Central memory CD4-positive, alpha-beta T cell (primary cell): ENCODE measurements around the gene GRAMD2A.
"Not testable (repeated sequence)": the region's sequence is repeated elsewhere in the genome, so short reads cannot be mapped to it uniquely, and the experiment has no call there.

Source experiments
- DNase-seq: peaks from one replicate; pipeline ENCODE4 v3.0.0; 2022

The GRAMD2A gene

DNA sequence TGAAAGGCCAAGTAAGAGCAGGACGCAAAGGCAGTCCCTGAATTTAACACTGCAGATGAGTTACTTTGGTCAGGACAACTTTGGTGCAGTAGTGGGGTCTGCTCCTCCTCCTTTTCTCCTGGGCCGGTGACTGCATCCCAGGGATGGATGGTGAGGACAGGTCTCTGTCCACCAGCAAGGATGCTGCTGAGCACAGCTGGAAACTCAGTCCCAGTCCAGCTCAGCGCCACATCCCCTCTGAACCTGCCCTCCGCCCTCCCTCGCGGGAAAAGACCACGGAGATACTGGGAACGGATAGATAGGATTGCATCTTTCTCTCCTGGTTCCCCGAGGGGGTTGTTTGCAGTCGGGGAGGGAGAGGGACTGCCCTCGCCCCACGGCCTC lies 13.8 kb downstream of the GRAMD2A start:
- DNase-seq: no peak

DNA sequence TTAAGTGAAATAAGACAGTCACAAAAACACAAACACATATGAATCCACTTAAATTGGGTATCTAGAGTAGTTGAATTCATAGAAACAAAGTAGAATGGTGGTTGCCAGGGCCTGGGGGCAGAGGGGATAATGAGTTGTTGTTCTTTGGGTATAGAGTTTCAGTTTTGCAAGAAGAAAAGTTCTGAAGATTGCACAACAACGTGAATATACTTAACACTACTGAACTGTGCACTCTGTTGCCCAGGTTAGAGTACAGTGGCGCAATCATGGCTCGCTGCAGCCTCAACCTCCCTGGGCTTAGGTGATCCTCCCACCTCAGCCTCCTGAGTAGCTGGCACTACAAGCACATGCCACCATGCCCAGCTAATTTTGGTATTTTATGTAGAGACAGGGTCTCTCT lies 14.9 kb downstream of the GRAMD2A start:
- no peak for DNase-seq

DNA sequence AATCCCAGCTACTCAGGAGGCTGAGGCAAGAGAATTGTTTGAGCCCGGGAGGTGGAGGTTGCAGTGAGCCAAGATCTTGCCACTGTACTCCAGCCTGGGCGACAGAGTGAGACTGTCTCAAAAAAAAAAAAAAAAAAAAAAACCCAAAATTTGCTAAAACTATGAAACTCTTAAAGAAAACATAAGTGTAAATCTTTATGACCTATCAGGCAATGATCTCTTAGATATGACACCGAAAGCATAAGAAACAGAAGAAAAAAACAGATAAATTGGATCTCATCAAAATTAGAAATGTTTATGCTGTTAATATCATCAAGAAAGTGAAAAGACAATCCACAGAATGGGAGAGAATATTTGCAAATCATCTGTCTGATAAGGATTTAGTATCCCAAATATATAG lies 15.3 kb downstream of the GRAMD2A start:
- no peak for DNase-seq

DNA sequence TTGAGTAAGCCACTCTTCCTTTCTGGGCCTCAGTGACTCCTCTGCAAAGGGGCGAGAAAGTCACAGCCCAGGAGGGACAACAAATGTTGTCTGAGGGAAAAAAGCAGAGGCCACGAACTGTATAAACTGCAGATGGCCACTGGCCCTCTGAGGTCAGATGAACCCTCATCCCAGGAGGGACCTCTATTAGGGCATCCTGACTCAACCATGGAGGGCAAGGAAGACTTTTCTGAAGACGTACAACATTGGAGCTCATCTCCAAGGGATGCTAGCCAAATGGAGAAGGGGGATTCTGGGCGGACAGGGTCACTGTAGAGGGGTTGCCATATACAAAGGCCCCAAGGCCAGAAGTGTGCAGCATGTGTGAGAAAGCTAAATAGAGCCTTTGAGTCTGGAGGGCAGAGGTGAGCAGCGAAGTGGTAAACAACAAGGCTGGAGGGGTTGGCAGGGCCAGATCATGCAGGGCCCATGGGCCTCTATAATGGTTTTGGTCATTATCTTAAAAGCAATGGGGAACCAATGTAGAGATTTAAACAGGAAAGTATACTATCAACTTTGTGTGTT lies 16.7 kb downstream of the GRAMD2A start:
- DNase-seq: no peak

DNA sequence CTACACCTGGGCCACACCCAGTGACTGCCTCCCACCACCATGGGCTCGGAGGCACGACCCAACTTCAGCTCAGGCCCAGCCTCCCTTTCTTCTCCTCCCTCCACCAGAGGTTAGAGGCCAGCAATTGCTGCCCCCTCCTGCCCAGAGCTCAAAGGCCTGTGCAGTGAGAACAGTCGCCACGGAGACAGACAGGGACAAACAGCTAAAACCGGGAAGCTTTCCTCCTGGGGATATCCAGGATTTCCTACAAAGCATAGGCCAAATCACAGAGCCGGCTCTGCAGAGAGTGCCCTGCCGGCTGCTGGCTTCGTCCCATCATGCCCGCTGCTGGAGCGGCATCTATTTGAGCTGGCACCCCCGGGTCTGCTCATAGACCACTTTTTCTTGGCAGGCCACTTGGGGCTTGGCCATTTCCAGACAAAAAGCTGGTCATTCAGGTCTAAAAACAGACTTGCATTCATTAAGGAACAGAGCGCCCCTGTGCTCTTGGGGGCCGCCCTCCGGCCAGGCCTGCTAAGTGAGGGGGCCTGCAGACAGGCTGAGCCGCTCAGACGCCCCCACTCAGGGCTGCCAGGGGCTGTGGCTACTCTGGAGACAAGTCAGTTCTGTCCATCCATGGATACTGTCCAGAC lies 17.5 kb downstream of the GRAMD2A start:
- DNase-seq: no peak

DNA sequence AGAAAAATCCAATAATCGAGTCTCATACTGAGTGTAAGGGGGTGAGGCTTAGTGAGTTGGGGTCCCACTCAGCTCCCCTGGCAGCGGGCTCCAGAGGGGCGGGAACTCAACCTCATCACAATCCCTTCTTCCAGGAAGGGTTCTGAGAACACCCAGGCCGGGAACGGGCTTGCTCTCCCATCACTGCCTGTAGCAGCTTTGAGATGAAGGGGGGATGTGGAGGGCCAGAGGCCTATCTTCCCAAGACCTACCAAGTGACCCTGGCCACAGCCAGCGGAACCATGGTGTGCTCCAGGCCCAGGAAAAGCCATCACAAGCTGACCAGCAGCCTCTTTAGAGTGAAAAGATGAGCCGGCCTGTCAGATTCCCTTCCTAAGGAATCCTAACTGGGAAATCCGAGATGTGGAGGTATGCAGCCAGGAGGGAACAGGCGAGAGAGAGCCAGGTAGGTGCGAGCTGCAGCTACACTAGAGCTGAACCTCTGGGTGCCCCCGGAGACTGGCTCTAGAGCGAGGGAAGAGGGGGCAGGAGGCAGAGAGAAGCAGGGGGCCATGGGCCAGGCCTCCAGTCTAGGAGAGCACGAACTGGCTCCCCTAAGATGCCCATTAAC lies 18.5 kb downstream of the GRAMD2A start:
- no peak for DNase-seq

DNA sequence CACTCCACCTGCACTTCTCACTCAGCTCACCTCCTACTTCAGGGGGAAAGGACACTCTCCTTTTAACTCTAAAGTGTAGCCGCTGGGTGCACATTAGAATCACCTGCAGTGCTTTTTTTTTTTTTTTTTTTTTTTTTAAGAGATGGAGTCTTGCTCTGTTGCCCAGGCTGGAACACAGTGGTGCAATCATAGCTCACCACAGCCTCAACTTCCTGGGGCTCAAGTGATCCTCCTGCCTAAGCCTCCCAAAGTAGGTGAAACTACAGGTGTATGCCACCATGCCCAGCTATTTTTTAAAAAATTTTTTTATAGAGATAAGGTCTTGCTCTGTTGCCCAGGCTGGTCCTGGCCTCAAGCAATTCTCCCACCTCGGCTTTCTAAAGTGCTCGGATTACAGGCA lies 20.8 kb downstream of the GRAMD2A start:
- no peak for DNase-seq

DNA sequence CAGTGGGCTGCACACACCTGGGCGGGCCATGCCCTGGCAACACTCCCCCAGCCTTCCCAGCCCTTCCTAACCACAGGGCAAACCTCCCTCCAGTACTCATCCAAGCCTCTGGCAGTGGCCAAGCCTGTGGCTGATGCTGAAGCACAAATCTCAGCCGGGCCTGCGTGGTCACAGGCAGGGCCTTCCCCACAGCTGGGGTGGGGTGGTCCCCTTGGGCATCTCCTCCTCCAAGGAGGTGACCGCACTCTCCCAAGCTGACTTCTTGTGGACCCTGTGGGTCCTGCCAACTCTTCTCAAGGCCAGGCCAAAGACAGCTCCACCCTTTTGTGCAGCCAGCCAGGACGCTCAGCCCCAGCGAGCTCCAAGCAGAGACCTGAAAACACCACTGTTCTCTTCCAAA lies 21.4 kb downstream of the GRAMD2A start:
- DNase-seq: no peak

DNA sequence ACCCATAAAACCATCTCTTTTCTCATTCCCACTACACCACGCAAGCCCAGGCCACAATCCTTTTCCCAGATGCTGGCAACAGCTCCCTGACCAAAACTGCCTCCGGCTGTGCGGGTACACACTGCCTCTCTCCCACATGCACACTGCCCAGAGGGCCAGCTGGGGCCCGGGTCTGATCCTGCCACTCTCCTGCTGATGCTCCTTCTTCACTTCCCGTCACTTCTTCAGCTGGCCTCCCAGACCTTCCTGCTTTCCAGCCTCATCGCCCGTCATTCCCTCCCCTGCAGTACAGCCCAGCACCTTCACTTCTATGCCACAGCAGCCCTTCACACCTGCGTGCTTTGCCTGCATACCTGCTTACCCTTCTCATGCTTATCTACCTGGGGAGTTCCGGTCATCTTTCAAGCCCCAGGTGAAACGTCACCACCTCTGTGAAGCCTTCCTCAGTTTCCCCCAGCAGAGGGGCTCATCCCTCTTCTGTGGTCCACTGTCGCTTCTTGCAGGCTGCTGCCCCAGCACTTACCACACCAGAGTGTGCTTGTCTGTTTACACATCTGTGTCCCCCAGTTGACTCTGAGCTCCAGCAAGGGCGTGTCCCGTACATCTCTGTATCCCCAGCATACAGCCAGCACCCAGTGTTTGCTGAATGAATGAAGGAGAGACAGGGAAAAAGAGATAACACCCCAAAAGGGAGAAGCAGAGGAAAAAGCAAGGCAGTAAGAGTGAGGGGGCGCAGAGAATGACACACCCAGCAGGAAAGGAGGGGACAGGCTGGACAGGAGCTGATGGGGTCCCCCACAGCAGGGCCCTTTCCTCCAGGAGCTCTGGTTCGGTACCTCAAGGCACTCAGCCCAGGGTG lies 22.2 kb downstream of the GRAMD2A start:
- DNase-seq: no peak

DNA sequence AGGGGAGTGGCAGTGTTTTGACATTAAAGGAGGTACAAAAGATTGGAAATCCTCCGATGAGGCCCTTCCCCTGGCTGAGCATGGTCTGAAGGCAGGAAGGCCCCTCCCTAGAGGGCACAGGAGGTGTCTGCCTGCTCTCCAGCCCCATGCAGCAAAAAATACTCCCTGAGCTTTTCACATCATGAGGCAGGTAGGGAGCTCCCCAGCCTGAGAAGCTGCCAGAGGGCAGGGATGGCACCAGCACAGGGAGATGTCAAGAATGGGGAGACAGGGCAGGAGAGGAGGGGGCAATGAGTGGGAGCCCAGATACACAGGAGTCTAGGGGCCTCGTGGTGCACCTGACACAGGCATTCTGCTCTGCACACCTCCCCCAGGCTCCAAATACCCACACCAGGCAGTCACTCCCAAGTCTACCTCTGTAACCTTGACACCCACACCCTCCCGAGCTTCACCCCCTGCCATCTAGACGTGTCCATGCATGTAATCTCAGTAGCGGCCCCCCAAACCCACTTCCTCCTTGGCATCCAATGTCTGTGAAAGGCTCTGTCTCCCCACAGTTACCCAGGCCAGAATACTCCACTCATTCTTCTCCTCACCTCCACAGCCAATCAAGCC lies 22.9 kb downstream of the GRAMD2A start:
- DNase-seq: no peak

DNA sequence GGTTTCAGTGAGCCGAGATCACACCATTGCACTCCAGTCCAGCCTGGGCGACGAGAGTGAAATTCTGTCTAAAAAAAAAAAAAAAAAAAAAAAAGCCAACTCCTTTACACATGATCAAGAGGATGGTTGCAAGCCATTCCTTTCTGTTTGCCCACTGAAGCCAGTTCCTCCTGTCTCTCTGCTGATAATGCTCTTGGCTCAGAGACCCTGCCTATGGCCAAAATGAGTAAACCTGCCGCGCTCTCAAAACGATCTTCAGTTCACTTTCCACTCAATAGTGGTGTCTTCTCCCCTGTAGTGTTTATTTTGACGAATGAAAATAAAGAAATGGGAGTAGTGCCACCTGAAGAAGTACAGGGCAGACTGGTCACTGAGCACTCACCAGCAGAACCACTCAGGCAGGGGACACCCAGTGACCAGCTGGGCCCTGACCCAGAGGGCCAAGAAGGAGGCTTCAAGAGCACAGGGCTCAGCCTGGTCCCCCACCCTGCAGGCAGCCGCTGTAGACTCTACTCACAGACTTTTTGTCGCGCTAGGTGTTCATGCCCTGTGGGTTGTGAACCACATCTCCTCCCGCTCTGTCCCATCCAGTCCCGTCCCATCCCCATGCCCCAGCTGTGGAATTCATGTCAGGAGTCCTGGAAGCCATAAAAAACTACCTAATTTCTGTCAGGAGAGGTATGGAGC lies 23.6 kb downstream of the GRAMD2A start:
- DNase-seq: no peak

DNA sequence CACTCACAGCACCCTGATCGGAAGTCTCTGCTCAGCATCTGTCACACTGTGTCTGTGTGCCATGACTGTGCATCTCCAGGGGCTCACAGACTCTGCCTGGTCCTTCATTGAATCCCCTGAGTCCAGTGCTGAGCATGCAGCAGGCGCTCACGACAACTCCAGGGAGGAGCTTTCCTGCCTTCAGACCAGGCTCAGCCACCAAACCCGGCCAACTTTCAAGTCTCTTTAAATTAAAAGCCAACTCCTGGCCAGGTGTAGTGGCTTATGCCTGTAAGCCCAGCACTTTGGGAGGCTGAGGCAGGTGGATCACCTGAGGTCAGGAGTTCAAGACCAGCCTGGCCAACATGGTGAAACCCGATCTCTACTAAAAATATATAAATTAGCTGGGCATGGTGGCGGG lies 24.2 kb downstream of the GRAMD2A start:
- DNase-seq: no peak

DNA sequence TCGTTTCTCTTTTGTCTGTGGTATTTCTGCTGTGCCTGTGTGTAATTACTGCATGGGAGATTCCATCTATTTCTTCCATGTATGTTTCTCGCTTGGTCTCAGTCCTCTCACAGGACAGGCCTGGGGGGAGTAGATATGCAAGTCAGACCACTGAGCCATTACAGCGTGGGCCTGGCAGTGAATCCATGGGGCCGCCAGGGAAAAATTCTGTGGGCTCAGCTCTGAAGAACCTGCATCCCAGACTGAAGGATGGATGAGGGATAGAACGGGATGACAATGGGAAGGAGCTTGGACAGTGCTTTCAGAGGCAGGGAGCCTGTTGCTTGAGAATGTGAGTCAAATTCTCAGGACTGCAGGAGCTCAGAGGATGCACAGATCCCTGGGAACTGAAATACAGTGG lies 24.8 kb downstream of the GRAMD2A start:
- DNase-seq: no peak

DNA sequence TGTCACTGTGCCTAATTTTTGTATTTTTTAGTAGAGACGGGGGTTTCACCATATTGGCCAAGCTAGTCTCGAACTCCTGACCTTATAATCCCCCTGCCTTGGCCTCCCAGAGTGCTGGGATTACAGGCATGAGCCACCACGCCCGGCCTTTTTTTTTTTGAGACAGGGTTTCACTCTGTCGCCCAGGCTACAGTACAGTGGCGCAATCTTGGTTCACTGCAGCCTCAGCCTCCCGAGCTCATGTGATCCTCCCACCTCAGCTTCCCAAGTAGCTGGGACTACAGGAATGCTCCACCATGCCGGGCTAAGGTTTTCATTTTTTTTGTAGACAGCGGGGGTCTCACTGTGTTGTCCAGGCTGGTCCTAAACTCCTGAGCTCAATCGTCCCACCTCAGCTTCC lies 25.6 kb downstream of the GRAMD2A start:
- not testable (repeated sequence) for DNase-seq

DNA sequence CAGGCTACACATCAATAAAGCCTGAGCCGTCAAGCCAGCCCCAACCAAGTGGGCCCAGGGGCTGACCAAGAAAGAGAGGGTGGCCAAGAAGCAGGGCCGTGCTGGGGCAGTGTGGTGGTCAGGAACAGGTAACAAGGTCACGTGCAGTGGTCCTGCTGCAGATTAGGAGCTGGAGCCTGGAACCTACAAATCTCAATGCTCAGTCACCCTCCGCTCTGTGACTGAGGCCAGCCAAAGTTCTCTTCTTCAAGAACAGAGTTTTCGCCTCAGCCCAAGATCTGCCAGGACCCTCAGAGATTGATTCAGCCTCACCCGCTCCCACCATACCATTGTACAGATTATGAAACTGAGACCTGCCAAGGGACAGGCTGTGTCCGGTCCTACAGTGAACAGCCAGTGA lies 26.9 kb downstream of the GRAMD2A start:
- no peak for DNase-seq

DNA sequence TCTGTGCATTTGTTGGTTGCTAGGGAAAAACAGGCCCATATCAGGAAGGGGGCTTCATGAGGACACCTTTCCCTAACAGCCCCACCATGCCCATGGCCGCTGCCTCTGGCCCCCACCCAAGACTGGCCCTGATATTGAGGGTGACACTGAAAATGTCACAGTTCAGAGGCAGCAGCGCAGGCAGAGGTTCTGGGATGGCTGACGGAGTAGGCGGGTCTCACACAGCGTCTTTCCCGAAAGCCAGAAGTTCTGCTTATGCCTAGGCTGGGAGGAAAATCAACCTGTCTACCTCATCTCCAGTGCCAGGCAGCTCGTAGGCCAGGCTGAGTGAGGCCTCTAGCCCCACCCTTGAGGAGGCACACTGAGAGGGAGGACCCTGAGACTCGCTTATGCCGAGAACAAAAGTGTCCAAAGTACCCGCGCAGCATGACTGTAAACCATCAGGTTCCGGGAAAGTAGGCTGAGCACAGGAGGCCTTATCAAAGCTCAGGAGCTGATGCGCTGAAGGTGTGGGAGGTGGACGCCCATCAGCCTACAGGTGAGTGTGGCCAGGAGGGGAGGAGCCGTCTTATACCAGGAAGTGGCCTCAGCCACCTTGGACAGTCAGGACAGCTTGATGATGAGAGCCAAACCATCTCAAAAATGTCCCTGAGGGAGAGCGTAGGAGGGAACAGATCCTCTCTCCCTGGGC lies 27.5 kb downstream of the GRAMD2A start:
- DNase-seq: no peak

DNA sequence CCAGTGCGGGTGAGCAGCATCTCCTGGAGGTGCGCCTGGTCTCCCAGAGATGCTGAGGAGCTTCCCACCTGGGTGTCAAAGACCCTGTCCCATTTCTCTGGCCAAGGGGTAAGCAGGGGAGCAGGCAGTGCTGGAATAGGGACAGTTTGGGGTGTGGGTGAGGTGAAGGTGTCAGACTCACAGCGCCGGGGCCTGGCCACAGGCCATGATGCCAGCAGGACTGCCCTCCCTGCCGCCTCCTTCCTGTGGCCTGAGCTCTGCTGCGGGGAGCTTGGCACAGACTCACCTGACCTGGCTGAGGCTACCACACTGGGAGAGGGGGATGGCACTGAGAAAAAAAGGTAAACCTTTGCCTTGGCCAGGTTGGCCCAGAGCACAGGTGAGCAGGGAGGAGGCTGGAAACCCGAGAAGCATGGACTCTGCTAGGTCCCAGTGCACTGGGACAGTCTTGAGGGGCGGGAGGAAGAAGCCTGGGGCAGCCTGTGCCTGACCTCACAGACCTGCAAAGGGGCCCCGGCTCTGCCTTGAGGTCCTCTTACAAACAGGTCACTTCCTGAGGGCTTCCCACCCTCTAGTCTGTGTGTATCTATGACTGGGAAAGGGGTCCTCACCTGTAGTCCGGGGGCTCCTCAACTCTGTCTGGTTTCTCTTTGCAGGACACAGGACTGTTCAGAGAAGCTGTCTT lies 28.2 kb downstream of the GRAMD2A start:
- no peak for DNase-seq

DNA sequence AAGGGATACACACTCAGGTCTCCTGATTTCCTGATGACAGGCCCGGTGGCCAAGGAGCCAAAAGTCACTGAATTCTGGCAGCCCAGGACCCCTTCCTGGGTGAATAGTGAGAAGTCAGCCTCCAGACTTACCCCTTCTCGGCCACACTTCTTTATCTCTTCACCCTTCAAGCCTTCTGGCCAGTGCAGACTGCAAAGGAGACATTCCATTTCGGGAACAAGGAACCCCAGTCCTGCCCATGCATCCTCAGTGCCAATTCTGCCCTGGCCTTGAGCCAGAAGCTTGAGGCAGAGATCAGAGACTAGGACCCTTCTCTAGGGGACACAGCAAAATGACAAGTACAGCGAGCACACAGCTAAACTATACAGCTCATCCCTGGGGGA lies 28.8 kb downstream of the GRAMD2A start:
- no peak for DNase-seq

DNA sequence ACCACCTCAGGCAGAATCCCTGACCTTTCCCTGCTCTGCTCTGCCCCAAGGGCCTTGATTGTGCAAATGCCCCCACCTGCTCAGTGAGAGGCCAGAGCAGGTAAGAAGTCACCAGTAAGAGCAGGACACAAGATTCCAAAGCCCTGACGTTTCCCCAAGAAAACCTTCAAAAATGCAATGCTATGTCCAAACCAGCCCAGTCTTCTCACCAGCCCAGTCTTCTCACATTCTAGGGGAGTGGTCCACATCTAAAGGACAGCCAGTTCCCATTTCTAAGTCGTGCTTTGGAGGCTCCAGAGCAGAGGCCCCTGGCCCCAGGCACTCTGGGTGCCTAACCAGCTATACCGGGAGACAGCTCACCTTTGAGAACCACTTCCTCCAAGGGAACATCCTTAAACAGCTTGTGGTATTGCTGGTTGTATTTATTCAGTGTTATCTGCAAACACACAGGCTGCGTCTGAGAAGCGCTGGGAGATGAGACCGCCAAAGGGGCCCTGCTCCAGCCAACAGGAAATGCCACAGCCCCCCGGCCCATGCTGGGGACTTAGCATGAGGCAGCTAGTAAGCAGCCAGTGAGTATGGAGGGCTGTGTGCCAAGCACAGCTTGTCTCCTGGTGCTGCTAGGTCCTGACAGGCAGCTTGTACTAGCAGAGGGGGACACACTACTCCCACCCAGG lies 29.3 kb downstream of the GRAMD2A start:
- DNase-seq: no peak

DNA sequence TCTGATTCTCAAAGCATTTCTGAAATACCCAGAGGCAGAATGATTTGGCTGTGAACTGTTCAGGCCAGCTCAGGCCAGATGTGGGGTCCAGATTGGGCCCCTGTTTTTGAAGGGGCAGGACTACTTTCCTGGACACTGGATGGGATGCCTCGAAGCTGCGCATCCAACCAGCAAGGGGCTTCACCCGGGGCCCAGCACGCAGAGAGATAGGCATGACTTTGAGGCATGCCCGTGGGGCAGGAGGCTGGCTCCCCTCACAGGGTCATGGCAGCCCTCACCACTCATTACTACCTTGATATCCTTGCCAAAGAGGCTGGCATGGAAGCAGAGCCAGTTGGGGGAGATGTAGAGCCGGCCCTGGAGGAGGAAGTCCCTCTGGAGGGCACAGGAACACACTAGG lies 30.1 kb downstream of the GRAMD2A start:
- DNase-seq: no peak
